Fibroblast of the aortic adventitia (primary cell): ENCODE measurements around the gene C1orf159. TPM values are rescaled to one million over a fixed set of nuclear protein-coding genes. Genes with fewer than 3 reads are reported as not detected.

ENCODE experiments used
- DNase-seq: peaks from one replicate; pipeline ENCODE4 v3.0.0-alpha.2; 2010; ENCODE audit warnings: low read depth
- H3K4me3 ChIP-seq: 2 replicates; pipeline ENCODE4 v1.5.1; 2011; ENCODE audit warnings: low read depth, mild to moderate bottlenecking, control low read depth, low read length, moderate library complexity
- total RNA-seq: library from RNA; depleted of rRNA; stranded (reverse); fragments of >200 nt; gene quantifications from 2 replicates; pipeline ENCODE4 v1.2.3, GENCODE V29; 2012; ENCODE audit warnings: low replicate concordance
- TF ChIP-seq, protein P1 (sequence below): IDR thresholded peaks from 2 replicates; pipeline ENCODE4 v1.5.1; 2011; ENCODE audit warnings: mild to moderate bottlenecking, low read length, control low read depth, inconsistent platforms; ENCODE audit not compliant: insufficient read depth

C1orf159 gene
- total RNA-seq, 1 donor, result 7.7 TPM

DNA sequence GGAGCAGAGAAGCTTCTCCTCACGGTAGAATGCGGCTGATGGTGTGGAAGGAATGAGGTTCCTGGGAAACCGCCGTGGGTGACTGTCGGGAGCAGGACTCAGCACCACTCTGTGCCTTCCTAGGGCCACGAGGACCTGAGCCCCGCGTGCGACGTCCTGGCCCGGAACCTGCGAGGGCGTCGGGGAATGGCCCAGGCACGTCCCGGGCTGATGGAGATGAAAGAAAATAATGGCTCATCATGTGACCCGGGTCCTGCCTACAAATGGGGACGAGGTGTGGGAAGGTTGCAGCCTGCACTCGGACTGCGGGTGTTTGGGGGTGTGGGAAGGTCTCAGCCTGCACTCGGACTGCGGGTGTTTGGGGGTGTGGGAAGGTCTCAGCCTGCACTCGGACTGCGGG, 32.7 kb upstream of the C1orf159 start:
- TF ChIP-seq, protein P1, sequence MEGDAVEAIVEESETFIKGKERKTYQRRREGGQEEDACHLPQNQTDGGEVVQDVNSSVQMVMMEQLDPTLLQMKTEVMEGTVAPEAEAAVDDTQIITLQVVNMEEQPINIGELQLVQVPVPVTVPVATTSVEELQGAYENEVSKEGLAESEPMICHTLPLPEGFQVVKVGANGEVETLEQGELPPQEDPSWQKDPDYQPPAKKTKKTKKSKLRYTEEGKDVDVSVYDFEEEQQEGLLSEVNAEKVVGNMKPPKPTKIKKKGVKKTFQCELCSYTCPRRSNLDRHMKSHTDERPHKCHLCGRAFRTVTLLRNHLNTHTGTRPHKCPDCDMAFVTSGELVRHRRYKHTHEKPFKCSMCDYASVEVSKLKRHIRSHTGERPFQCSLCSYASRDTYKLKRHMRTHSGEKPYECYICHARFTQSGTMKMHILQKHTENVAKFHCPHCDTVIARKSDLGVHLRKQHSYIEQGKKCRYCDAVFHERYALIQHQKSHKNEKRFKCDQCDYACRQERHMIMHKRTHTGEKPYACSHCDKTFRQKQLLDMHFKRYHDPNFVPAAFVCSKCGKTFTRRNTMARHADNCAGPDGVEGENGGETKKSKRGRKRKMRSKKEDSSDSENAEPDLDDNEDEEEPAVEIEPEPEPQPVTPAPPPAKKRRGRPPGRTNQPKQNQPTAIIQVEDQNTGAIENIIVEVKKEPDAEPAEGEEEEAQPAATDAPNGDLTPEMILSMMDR, result no peak
- no peak for DNase-seq
- no peak overlapping the region for H3K4me3 ChIP-seq

DNA sequence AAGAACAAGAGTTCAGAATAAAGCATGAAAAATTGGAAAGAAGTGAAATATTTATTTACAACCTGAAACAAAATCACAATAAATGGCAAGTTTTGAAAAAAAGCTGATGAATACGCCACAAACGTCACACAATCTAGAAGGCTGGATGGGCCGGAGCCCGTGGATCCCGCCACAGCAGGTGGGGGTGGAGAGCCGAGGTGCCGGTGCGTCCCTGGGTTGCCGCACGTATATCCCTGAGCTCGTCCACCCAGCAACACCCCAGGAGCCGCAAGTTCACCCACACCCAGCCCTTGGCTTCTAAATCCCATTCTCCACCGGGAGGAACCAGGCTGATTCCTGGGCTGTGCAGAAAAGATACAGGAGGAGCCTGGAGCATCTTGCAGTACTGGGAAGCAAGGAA, 32.2 kb upstream of the C1orf159 start:
- DNase-seq, result no peak
- TF ChIP-seq, protein P1, result no peak

DNA sequence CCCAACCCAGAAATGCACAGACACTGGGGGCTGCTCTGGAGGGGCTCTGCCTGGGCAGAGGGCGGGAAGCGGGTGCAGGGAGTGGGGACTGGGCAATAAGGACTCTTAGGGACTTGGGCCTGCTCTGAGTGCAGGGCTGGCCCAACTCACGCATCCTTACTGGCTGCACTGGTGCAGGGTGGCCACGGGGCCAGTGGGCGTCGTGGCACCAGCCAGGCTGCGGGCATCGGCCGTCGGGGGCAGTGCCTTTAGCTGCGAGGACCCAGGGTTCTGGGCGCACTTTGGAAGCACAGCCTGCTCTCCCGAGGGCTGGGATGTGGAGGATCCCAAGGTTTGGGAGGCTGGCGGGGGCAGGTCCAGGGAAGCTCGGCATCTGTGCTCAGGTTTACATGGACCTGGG, 30.7 kb upstream of the C1orf159 start:
- no peak overlapping the region for H3K4me3 ChIP-seq
- DNase-seq, result no peak
- TF ChIP-seq, protein P1, result no peak

More for the DNA sequence above, 32.2 kb upstream of the C1orf159 start:
- no peak overlapping the region for H3K4me3 ChIP-seq

DNA sequence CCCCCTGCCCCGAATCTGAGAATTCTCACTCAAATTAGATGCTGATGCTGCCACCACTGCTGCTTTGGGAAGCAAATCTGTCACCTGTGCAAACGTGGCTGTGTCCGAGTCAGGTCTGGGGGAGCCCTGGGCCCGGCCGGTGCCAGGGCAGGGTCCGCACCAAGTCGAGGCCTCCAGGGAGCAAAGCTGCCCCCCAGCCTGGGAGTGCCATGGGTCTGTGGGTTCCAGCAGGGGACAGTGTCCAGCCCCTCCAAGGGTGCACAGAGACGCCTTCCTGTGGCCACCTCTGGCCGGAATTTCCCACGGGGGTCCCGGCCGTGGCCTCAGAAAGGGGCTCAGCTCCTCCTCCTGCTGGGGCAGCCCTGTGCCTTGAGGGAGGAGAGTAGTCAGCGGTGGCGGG, 30.1 kb upstream of the C1orf159 start:
- DNase-seq, result no peak
- TF ChIP-seq, protein P1, result no peak
- no peak overlapping the region for H3K4me3 ChIP-seq

DNA sequence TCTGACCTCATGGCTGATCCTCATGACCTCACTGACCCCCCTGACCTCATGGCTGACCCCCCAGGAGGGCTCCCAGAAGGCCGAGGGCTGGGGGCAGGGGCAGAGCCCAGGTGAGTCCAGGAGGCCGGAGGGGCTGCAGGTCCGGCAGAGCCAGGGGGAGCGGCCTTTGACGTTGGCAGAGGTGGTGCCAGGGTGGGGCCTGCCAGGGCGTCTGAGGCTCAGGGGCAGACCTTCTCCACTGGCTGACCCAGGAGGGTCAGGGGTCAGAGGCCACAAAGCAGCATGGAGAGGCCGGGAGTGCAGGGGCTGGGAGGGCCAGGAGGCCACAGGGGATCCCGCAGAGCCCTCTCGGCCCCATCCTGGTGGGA, 29.6 kb upstream of the C1orf159 start:
- DNase-seq, result no peak
- TF ChIP-seq, protein P1, result no peak
- H3K4me3 ChIP-seq, result no peak overlapping the region

DNA sequence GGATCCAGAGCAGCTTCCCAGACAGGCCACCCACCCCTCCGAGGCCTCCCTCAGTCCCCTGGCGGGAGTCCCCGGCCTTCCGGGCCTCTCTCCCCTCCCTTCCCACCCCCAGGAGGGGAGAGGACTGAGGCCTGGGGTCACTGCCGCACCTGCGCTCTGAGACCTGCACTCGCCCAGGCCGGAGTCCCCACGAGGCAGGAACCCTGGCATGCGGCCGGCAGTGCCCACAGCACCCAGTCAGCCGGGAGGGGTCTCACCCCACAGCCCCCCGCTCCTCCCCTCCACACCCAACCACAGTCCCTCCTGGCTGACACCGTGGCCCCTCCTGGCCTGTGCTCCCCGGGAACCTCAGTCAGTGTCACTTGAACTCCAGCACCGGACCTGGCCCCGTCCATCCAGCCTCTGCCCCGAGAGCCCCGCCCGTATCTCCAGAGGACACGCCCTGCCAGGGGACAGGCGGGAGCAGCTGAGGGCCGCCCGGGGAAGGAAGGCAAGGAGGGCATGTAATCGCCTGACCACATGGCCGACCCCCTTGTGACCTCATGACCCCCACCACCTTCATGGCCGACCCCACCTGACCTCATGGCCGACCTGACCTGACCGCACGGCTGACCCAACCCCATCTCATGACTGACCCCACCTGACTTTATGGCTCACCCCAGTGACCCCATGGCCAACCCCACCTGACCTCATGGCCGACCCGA, 29.1 kb upstream of the C1orf159 start:
- DNase-seq, result no peak
- TF ChIP-seq, protein P1, result no peak
- H3K4me3 ChIP-seq, result no peak overlapping the region

DNA sequence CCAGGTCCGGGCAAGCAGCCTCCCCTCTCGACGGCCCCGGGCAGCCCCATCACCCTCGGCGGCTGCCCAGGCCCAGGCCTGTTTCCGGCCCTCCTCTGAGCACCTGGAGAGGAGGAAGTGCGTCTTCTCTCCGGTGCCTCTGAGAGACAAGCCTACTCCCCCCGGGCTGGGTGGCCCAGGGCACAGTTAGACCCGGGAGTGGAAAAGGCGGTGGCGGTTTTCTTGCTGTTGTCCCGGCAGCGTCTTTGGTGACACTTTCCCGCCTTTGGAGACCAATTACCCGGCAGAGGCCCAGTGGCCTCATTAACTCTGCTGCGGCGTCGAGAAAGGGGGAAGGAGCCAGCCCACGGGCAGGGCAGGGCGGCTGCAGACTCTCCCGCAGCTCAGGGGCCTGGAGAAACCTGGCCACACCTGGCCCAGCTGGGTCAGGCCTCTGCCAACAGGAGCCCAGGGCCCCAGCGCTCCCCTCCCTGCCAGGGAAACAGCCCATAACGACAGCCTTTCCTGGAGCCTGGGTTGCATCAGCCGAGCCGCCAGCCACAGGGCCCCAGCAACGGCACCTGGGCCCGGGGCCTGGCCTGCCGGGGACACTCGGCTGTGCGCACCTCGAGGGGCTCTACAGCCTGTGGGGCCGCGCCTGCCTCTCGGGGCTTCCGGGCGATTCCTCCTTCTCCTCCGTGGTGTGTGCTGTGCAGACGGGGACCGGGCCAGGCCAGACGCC, 28.4 kb upstream of the C1orf159 start:
- TF ChIP-seq, protein P1, result no peak
- no peak for DNase-seq
- H3K4me3 ChIP-seq, result no peak overlapping the region
